Ureter (tissue), 1 donor: ENCODE results near the gene MAIP1. TPM values are rescaled to one million over a fixed set of nuclear protein-coding genes. Genes with fewer than 3 reads are reported as not detected.
"Not testable (repeated sequence)": the region's sequence is repeated elsewhere in the genome, so short reads cannot be mapped to it uniquely, and the experiment has no call there.

Experiments
- DNase-seq: peaks from one replicate; pipeline ENCODE4 v3.0.0-alpha.2; 2020; ENCODE audit warnings: low spot score
- total RNA-seq: library from RNA; stranded (reverse); gene quantifications from one replicate; pipeline ENCODE4 v1.2.4, GENCODE V29; 2023
- donor health status: DM: yes; HTN: yes; CAD: no.

The MAIP1 gene
- 14.1 TPM for total RNA-seq

- peak; percentile 86 for DNase-seq
These were observed at the start of gene MAIP1, which contains the start of gene TYW5 for GRCh38 chr2:199955339-199956061. MAIP1 (plus strand) TSS chr2:199955582; CDS start chr2:199955799, 217 bp downstream. TYW5 (minus strand) TSS chr2:199955491; CDS start chr2:199955470, 21 bp downstream.

DNA sequence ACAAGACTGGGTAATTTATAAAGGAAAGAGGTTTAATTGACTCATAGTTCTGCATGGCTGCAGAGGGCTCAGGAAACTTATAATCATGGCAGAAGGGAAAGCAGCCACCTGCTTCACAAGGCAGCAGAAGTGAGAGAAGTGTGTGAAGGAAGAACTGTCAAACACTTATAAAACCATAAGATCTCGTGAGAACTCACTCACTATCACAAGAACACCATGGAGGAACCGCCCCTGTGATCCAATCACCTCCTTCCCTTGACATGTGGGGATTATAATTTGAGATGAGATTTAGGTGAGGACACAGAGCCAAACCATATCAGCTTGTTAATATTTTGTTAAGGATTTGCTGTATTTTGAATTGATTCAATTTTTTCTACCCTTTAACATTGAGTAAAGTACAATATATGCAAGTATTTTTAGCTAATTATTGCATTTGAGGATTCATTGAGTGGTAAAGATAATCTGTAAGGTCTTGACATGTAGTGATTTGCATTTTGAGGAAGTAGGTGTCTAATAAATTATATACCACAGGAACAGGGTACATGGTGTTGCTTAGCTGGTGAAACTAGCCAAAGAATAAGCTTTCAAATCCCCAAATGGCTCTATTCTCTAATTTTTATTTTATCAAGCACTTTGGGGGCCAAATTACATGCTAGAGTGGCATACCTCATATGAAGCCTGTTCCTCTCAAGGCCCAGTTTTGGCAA is 48.2 kb upstream of the MAIP1 start:
- DNase-seq: no peak

- no peak for DNase-seq
These were observed 44.9 kb upstream of the MAIP1 start for GRCh38 chr2:199910338-199911051.

GRCh38 chr2:199911052-199911876 is 44.1 kb upstream of the MAIP1 start, which contains the start of gene C2orf69:
C2orf69 (plus strand) TSS chr2:199911293; CDS start chr2:199911439, 146 bp downstream.
- DNase-seq: peak; percentile 97

DNA sequence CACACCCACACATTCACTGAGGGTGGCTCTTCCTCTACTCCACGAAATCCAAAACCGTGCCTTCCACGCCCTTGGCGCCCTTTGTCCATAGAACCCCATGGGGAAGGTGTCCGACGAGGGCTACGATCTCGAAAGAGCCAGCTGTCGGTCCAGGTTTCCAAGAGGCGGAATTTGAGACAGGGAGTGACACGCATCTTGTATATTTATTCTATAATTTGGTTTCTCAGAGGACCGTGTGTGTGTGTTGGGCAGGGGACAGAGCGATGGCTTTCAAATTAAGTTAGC is 43.6 kb upstream of the MAIP1 start:
- DNase-seq: no peak

- DNase-seq: not testable (repeated sequence)
These were observed 42.7 kb upstream of the MAIP1 start for GRCh38 chr2:199912553-199913114.

DNA sequence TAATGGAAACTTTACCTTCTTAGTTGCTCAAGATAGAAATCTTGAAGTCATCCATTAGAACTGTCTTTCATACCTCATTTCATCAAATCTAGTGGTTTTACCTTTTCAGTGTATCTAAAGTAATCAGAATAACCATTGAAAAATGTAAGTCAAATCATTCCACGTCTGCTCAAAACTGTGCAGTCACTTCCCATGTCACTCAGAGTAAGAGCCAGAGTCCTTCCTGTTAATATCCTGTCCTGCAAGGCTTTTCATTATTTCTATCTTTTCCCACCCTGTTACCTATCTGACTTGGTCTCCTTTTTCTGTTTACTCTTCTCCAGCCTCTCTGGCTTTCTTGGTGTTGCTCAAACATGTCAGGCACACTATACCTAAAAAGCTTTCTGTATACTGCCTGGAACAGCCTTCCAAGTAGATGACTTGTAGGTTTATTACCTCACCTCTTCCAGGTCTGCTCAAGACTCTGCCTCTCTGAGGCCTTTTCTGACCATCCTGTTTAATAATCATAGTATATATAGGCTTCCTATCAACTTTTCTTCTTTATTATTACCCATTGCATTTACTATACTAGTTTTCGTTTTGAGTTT is 40.9 kb upstream of the MAIP1 start:
- DNase-seq: no peak

DNA sequence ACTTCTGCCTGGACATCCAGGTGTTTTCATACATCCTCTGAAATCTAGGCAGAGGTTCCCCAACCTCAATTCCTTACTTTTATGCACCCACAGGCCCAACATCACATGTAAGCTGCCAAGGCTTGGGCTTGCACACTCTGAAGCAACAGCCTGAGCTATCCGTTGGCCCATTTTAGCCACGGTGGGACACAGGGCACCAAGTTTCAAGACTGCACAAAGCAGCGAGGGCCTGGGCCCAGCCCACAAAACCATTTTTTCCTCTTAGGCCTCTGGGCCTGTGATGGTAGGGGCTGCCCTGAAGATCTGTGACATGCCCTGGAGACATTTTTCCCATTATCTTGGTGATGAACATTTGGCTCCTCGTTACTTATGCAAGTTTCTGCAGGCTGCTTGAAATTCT is 38.4 kb upstream of the MAIP1 start:
- no peak for DNase-seq

DNA sequence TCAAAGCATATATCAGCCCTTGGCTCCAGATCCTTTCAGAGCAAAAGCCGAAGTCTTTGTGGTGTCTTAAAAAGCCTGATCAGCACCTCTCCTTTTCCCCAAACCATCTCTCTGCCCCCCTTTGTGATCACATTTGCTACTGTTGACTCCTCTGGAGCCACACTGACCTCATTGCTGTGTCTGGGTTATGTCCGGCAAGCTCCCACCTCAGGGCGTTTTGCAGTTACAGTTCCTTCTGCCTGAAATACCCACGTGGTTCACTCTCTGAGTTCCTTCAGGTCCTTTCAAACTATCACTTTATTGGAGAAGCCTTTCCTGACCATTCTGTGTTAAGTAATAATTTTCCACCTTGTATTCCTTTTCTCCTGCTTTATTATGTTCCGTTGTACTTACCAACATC is 32.5 kb upstream of the MAIP1 start:
- no peak for DNase-seq

GRCh38 chr2:199923924-199924323 is 31.5 kb upstream of the MAIP1 start:
- no peak for DNase-seq

DNA sequence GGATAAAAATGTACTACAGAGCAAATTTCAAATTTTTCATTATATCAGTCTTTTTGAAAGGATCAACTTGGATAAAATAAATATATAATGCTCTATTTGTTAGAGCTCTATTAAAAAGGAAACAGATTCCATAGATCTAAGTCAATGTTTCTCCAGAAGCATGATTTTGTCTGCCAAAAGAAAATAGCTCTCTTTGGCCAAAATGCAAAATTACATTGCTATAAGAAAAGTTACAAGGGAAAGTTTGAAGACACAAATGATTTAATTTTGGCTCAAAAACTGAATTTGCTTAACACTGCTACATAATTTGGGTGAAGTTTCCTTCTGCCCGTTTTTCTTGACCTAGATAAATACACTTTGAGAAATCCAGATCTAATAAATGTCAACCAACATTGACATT is 28.6 kb upstream of the MAIP1 start:
- DNase-seq: no peak

GRCh38 chr2:199928226-199928625 is 27.2 kb upstream of the MAIP1 start:
- DNase-seq: no peak

DNA sequence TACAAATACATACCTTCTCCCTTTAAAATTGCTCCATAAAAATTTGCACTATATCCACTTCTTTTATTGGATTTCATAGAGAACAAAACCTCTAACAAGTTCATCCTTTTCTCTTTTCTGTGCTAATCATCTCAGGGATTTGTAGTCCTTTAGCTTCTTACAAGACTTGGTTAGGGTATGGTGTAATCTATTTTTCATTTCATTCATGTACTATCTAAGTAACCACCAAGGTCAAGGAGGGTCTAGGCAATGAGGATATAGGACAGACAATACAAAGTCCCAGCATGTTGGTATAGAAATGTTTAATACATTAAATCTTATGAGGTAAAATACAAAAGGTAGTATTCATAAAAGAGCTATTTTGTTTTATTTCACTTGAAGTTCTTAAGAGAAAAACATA is 26.8 kb upstream of the MAIP1 start:
- no peak for DNase-seq

- DNase-seq: no peak
These were observed 26.1 kb upstream of the MAIP1 start for GRCh38 chr2:199929262-199929661.

GRCh38 chr2:199932312-199932855 is 23.0 kb upstream of the MAIP1 start:
- DNase-seq: no peak

- DNase-seq: no peak
These were observed 21.9 kb upstream of the MAIP1 start for GRCh38 chr2:199933466-199933865.

DNA sequence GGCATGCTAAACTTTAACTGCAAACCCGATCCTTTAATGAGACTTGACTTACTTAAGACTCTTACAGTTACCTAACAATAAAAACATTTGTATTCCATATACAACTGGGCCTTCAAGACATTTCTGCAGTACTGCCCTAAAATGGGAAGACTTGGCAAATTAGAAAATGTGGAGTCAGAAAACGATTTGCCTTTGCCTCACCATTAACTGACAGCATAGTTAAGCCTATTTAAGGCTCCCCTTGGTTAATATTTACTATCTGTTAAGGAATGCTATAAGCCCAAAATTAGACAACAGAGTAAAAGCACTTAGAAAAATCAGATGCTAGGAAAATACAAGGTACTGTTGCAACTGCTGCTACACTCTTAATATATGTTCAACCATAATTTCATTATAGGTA is 18.8 kb upstream of the MAIP1 start:
- no peak for DNase-seq

DNA sequence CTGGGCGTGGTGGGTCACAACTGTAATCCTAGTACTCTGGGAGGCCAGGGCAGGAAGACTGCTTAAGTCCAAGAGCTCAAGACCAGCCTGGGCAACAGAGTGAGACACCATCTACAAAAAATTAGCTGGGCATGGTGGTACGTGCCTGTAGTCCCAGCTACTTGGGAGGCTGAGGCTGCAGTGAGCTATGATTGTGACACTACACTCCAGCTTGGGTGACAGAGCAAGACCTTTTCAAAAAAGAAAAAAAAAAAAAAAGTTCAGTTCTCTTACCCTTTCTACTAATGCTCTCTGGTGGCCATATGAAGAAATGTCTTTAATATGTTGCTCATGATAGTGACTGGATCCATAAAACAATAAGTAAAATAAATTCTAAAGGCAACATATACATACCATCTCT is 15.0 kb upstream of the MAIP1 start:
- DNase-seq: no peak

- DNase-seq: no peak
These were observed 12.0 kb upstream of the MAIP1 start for GRCh38 chr2:199943373-199943772.

DNA sequence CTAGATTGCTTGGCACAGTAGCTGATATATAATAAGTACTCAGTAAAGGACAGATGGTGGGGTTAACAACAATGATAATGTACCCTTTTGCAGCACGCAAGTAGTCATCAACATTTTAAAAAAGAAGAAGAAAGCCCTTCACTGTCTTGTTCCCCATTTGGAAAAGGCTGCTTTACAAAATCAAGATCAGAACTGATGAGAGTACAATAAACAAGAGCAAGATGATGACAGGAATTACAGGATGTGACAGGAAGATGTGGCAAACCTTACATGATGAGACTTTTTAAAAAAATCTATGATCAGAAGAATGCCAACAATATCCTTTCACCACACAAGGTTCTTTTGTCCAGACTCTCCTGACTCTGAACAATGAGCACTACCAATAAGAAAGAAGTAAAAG is 9.2 kb upstream of the MAIP1 start:
- DNase-seq: no peak

DNA sequence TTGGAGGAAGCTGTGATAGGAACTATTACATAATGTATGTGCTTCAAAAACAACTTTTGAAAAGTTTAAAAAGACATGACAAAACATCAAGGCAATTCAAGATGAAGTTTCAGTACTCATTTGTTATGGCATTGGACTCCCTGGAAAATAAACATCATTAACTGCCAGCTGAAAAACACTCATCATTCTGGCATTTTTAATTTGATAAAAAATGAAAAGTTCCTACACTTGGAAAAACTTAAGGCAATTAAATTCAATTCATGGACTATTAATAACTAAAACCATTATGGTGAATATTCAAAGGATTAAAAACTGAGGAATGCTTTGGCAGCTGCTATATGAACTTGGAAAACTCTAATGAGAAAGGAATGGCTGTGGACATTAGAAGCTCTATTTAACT is 8.5 kb upstream of the MAIP1 start:
- DNase-seq: no peak
